Activated CD4-positive, alpha-beta T cell treated with anti-CD3 and anti-CD28 coated beads, Interleukin-2, amount 10 ng/mL, durations not matched to agents 24 days and 14 days (primary cell): Measurements from ENCODE around the gene UNC5C. TPM values are rescaled to one million over a fixed set of nuclear protein-coding genes. Genes with fewer than 3 reads are reported as not detected.
A peak's percentile ranks its signal among the peaks of the same experiment; 100 is the strongest.

Experiments used
- DNase-seq: peaks from one replicate; pipeline ENCODE4 v3.0.0; 2022
- H3K27ac Mint-ChIP-seq: one replicate; pipeline ENCODE4 v1.8.0; 2022; ENCODE audit warnings: mild to moderate bottlenecking, mixed read lengths
- H3K27me3 Mint-ChIP-seq: one replicate; pipeline ENCODE4 v1.8.0; 2022; ENCODE audit warnings: mixed read lengths
- H3K36me3 Mint-ChIP-seq: one replicate; pipeline ENCODE4 v1.8.0; 2022; ENCODE audit warnings: low read depth, mild to moderate bottlenecking, mixed read lengths
- H3K4me1 Mint-ChIP-seq: one replicate; pipeline ENCODE4 v1.8.0; 2021; ENCODE audit warnings: mixed read lengths
- H3K4me3 Mint-ChIP-seq: one replicate; pipeline ENCODE4 v1.8.0; 2022; ENCODE audit warnings: mild to moderate bottlenecking, moderate library complexity, mixed read lengths
- H3K9me3 Mint-ChIP-seq: one replicate; pipeline ENCODE4 v1.8.0; 2021; ENCODE audit warnings: mixed read lengths
- intact Hi-C: fragments of 100-400 bp; cut with micrococcal nuclease; formaldehyde crosslinking; loops from one replicate; pipeline ENCODE4 v1.15.1; 2023
- total RNA-seq: library from RNA; stranded (reverse); gene quantifications from 2 replicates; pipeline ENCODE4 v1.2.3, GENCODE V29; 2022

UNC5C gene
- total RNA-seq, 1 donor from 2014 or later = not detected

GRCh38 chr4:95552942-95553550 lies 4.3 kb upstream of the UNC5C start:
- Mint-ChIP-seq H3K36me3 (no peaks in the 10 kb centered on the region), H3K4me1 (peaks cover 9% of the 10 kb centered on the region), H3K9me3 (no peaks in the 10 kb centered on the region), H3K27ac (no peak overlapping the region), H3K4me3 (no peak overlapping the region), H3K27me3 (peaks cover 31% of the 10 kb centered on the region)
- DNase-seq = no peak
- intact Hi-C loops = no loop called here

DNA sequence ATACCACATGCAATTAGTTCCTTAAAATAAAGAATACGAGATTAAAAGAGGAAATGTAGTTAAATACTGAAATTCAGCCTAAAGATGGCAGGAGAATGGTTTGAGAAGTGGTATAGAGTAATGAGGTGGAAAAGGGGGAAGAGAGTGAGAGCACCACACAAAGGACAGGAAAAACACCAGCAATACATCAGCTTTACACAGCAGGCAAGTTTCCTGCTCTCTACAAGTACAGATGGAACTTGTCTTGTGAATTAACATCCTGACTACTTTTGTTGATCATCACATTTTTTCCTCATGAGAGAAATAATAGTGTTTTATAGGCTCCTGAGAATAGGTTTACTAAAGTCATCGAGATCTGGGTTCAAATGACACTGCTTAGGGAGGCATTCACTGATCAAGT lies 2.9 kb upstream of the UNC5C start:
- Mint-ChIP-seq H3K27me3 (peaks cover 44% of the 10 kb centered on the region), H3K27ac (no peak overlapping the region), H3K4me3 (no peak overlapping the region), H3K4me1 (peaks cover 14% of the 10 kb centered on the region), H3K36me3 (no peaks in the 10 kb centered on the region), H3K9me3 (no peaks in the 10 kb centered on the region)
- DNase-seq = no peak
- intact Hi-C loops = no loop called here

DNA sequence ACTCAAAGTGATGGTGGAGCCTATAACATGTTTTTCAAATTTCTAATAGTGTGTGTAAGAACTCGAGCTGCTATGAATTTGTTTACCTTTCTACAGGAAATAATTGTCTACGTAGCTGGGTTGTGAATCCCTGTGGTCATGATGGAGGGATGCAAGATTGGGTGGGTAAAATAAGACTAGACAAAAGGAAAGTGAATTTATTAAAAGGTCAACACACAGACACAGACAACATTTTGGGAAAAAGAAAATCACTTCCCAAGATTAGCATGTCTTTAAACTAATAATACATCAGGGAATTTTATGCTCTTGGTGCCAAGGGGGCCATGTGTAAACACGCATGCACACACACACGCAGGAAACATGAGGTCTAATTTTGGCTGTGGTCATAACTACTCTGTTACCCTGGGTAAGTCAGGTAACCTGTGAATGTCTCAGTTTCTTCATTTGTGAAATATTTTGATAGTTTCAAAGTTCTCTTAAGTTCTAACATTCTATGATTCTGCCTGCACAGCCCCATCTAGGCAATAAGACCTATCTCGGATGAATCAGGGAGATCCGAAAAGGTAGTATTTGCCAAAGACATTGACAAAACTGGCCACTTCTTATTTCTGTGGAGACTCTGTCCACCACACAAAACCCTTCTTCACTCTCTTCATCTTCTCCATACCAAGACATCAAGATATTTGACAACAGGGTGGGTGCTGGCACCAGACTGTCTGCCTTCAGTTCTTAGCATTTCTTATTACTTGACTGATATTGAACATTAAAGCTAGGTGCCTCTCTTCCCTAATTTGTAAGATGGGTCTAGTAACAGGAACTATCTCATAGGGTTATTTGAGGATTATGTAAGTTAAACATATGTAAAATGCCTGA lies 1.6 kb upstream of the UNC5C start:
- H3K4me3 Mint-ChIP-seq = peak overlapping the region; percentile 86
- intact Hi-C loops = no loop called here
- DNase-seq = no peak
- H3K9me3 Mint-ChIP-seq = no peaks in the 10 kb centered on the region
- H3K36me3 Mint-ChIP-seq = no peaks in the 10 kb centered on the region
- no peak overlapping the region for H3K27ac Mint-ChIP-seq
- peaks cover 56% of the 10 kb centered on the region for H3K27me3 Mint-ChIP-seq
- peaks cover 14% of the 10 kb centered on the region for H3K4me1 Mint-ChIP-seq

- intact Hi-C loops = no loop called here
- no peaks in the 10 kb centered on the region for H3K36me3 Mint-ChIP-seq
- H3K4me3 Mint-ChIP-seq = peak overlapping the region; percentile 86
- H3K9me3 Mint-ChIP-seq = no peaks in the 10 kb centered on the region
- no peak overlapping the region for H3K27ac Mint-ChIP-seq
- H3K27me3 Mint-ChIP-seq = peaks cover 58% of the 10 kb centered on the region
- DNase-seq = peak; percentile 77
- peaks cover 14% of the 10 kb centered on the region for H3K4me1 Mint-ChIP-seq
Observed at GRCh38 chr4:95549246-95550114, 707 bp upstream of the UNC5C start.

- H3K27ac Mint-ChIP-seq = no peak overlapping the region
- H3K4me1 Mint-ChIP-seq = peaks cover 14% of the 10 kb centered on the region
- DNase-seq = peak; percentile 58
- peak overlapping the region; percentile 86 for H3K4me3 Mint-ChIP-seq
- H3K36me3 Mint-ChIP-seq = no peaks in the 10 kb centered on the region
- no peaks in the 10 kb centered on the region for H3K9me3 Mint-ChIP-seq
- intact Hi-C loops = no loop called here
- H3K27me3 Mint-ChIP-seq = peaks cover 60% of the 10 kb centered on the region
Observed at GRCh38 chr4:95547715-95548471, 880 bp downstream of the UNC5C start.

DNA sequence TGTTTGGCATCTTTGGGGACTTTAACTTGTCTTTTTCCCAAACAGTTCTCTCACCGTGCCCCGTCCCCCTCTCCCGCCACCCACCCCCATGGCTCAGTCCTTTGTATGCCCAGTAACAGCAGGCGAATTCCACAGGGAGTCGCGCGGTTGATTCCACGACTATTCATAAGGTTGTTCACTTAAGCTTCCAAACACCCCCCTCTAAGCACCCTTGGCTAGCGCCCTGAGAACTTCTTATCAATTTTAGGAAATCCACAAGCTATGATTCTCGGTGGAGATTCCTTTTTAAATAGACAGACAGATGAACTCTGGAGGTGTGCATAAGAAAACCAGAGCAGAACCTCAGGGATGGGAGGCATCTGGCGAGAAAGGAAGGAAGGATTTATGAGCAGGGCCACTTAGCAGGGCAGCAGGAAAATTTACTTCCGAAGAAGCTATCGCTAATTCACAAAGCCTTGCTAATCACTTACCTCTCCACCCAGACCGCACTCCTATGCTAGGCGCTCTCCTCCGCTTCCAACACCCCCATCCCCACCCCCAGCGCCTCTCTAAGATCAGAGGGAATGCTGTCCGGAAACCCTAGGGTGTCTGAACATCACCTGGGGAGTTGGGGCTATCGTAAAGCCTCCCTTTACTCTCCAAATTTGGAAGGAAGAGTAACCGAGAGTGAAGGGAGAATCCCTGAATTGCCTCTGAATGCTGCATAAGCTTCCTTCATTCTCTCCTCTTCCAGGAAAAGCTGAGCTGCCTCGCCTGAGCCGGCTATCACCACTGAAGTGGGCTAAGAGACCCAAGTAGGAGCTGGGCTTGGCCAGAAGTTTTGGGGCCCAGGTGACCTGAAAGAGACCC lies 1.7 kb downstream of the UNC5C start:
- H3K9me3 Mint-ChIP-seq = no peaks in the 10 kb centered on the region
- peaks cover 14% of the 10 kb centered on the region for H3K4me1 Mint-ChIP-seq
- no peak overlapping the region for H3K4me3 Mint-ChIP-seq
- H3K27ac Mint-ChIP-seq = no peak overlapping the region
- intact Hi-C loops = no loop called here
- H3K36me3 Mint-ChIP-seq = no peaks in the 10 kb centered on the region
- no peak for DNase-seq
- peaks cover 58% of the 10 kb centered on the region for H3K27me3 Mint-ChIP-seq

- H3K27me3 Mint-ChIP-seq = peaks cover 52% of the 10 kb centered on the region
- H3K36me3 Mint-ChIP-seq = no peaks in the 10 kb centered on the region
- no peak for DNase-seq
- no peaks in the 10 kb centered on the region for H3K9me3 Mint-ChIP-seq
- no peak overlapping the region for H3K4me3 Mint-ChIP-seq
- H3K4me1 Mint-ChIP-seq = peaks cover 14% of the 10 kb centered on the region
- intact Hi-C loops = no loop called here
- no peak overlapping the region for H3K27ac Mint-ChIP-seq
Observed at GRCh38 chr4:95546221-95546620, 2.6 kb downstream of the UNC5C start.

- no peak for DNase-seq
- Mint-ChIP-seq H3K9me3 (no peaks in the 10 kb centered on the region), H3K4me1 (peaks cover 14% of the 10 kb centered on the region), H3K4me3 (no peak overlapping the region), H3K36me3 (no peaks in the 10 kb centered on the region), H3K27ac (no peak overlapping the region), H3K27me3 (peaks cover 49% of the 10 kb centered on the region)
- intact Hi-C loops = no loop called here
Observed at GRCh38 chr4:95545546-95545945, 3.2 kb downstream of the UNC5C start.

GRCh38 chr4:95544113-95545103 lies 4.4 kb downstream of the UNC5C start:
- Mint-ChIP-seq H3K27me3 (peaks cover 40% of the 10 kb centered on the region), H3K36me3 (no peaks in the 10 kb centered on the region), H3K27ac (no peak overlapping the region), H3K9me3 (no peaks in the 10 kb centered on the region), H3K4me3 (no peak overlapping the region), H3K4me1 (peaks cover 8% of the 10 kb centered on the region)
- no peak for DNase-seq
- intact Hi-C loops = no loop called here

GRCh38 chr4:95541889-95542607 lies 6.7 kb downstream of the UNC5C start:
- intact Hi-C loops = no loop called here
- H3K9me3 Mint-ChIP-seq = no peaks in the 10 kb centered on the region
- no peak for DNase-seq
- H3K4me3 Mint-ChIP-seq = no peak overlapping the region
- no peaks in the 10 kb centered on the region for H3K4me1 Mint-ChIP-seq
- no peak overlapping the region for H3K27ac Mint-ChIP-seq
- peaks cover 22% of the 10 kb centered on the region for H3K27me3 Mint-ChIP-seq
- no peaks in the 10 kb centered on the region for H3K36me3 Mint-ChIP-seq

DNA sequence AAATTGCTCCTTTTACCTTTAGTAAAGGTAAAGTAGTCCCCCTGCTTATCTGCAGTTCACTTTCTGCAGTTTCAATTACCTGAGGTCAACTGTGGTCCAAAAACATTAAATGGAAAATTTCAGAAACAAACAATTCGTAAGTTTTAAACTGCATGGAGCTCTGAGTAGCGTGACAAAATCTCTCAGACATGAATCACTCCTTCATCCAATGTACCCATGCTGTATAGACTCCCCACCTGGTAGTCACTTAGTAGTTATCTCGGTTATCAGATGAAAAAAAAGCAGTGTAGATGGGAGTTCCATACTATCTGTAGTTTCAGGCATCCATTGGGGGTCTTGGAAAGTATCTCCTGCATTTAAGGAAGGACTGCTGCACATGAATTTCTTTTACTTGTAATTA lies 7.7 kb downstream of the UNC5C start:
- no peaks in the 10 kb centered on the region for H3K36me3 Mint-ChIP-seq
- intact Hi-C loops = no loop called here
- H3K4me1 Mint-ChIP-seq = no peaks in the 10 kb centered on the region
- no peak overlapping the region for H3K27ac Mint-ChIP-seq
- H3K9me3 Mint-ChIP-seq = no peaks in the 10 kb centered on the region
- peaks cover 13% of the 10 kb centered on the region for H3K27me3 Mint-ChIP-seq
- no peak overlapping the region for H3K4me3 Mint-ChIP-seq
- no peak for DNase-seq
